K562 (cell line): ENCODE measurements around the gene TM9SF3. TPM values are rescaled to one million over a fixed set of nuclear protein-coding genes. Genes with fewer than 3 reads are reported as not detected.

Experiments used
- CCAR2 ChIP-seq: fragments of 200-400 bp; formaldehyde crosslinking; IDR thresholded peaks from 2 replicates; pipeline ENCODE4 v1.6.1; 2017; ENCODE audit warnings: mild to moderate bottlenecking, low read depth, low read length
- ETV5 ChIP-seq: sonication (generic); formaldehyde crosslinking; IDR thresholded peaks from 2 replicates; pipeline ENCODE4 v1.4.0; 2020; ENCODE audit warnings: low read depth, mild to moderate bottlenecking, missing genetic modification reagents
- EWSR1 ChIP-seq: fragments of 450-650 bp; IDR thresholded peaks from 2 replicates; pipeline ENCODE4 v1.6.1; 2018; ENCODE audit warnings: borderline replicate concordance, mild to moderate bottlenecking, low read depth, moderate library complexity; ENCODE audit not compliant: partially characterized antibody
- GATA2 ChIP-seq: sonication (generic); formaldehyde crosslinking; IDR thresholded peaks from 2 replicates; pipeline ENCODE4 v1.4.0; 2020; ENCODE audit warnings: mild to moderate bottlenecking, missing genetic modification reagents
- HMG20B ChIP-seq: fragments of 250-450 bp; sonication (Bioruptor Pico); IDR thresholded peaks from 2 replicates; pipeline ENCODE4 v1.5.0; 2021; ENCODE audit warnings: mild to moderate bottlenecking
- JUND ChIP-seq, 2 experiments: IDR thresholded peaks; 2 replicates in 1 of 2; 3 replicates in 1 of 2; pipeline ENCODE4 v1.6.1; 2011; ENCODE audit warnings: borderline replicate concordance in 2 of 2, low read depth in 2 of 2, low read length in 2 of 2, improper control_type of control experiment in 1 of 2, missing biosample characterization in 1 of 2, missing genetic modification characterization in 1 of 2, missing genetic modification reagents in 1 of 2
- LCOR ChIP-seq: sonication (generic); formaldehyde crosslinking; IDR thresholded peaks from 2 replicates; pipeline ENCODE4 v1.8.0; 2022; ENCODE audit warnings: mild to moderate bottlenecking, missing genetic modification reagents
- PHF8 ChIP-seq: fragments of 200-600 bp; sonication (generic); IDR thresholded peaks from 2 replicates; pipeline ENCODE4 v1.6.1; 2012; ENCODE audit warnings: mixed run types, mild to moderate bottlenecking, inconsistent platforms, low read length, moderate library complexity, borderline replicate concordance
- PTRF ChIP-seq: fragments of 450-650 bp; IDR thresholded peaks from 2 replicates; pipeline ENCODE4 v1.6.1; 2016; ENCODE audit warnings: mild to moderate bottlenecking, missing genetic modification characterization, missing compliant biosample characterization
- RB1 ChIP-seq: fragments of 450-650 bp; IDR thresholded peaks from 2 replicates; pipeline ENCODE4 v1.6.1; 2017; ENCODE audit warnings: low read depth, mild to moderate bottlenecking
- RBM39 ChIP-seq: fragments of 200-400 bp; formaldehyde crosslinking; optimal IDR thresholded peaks from 2 replicates; pipeline ENCODE3; 2018; ENCODE audit warnings: low read depth, low read length
- RREB1 ChIP-seq: fragments of 250-450 bp; sonication (Bioruptor Pico); IDR thresholded peaks from 2 replicates; pipeline ENCODE4 v1.4.0; 2020
- SLC30A9 ChIP-seq: fragments of 250-450 bp; sonication (Bioruptor Pico); IDR thresholded peaks from 2 replicates; pipeline ENCODE4 v1.8.0; 2022; ENCODE audit warnings: mild to moderate bottlenecking, moderate library complexity
- ZNF197 ChIP-seq: fragments of 200-800 bp; sonication (Bioruptor generic); IDR thresholded peaks from 2 replicates; pipeline ENCODE4 v1.6.1; 2016; ENCODE audit warnings: low read depth, missing genetic modification characterization, missing compliant biosample characterization
- ZNF3 ChIP-seq: fragments of 250-450 bp; sonication (Bioruptor Pico); IDR thresholded peaks from 2 replicates; pipeline ENCODE4 v1.5.0; 2021; ENCODE audit warnings: mild to moderate bottlenecking, moderate library complexity
- ZNF354B ChIP-seq: fragments of 250-450 bp; sonication (Bioruptor Pico); IDR thresholded peaks from 2 replicates; pipeline ENCODE4 v1.4.0; 2020
- ZNF583 ChIP-seq: fragments of 250-450 bp; sonication (Bioruptor Pico); IDR thresholded peaks from 2 replicates; pipeline ENCODE4 v1.4.0; 2020
- ZNF609 ChIP-seq: sonication (generic); formaldehyde crosslinking; IDR thresholded peaks from 2 replicates; pipeline ENCODE4 v1.8.1; 2023; ENCODE audit warnings: missing genetic modification reagents, mild to moderate bottlenecking, borderline replicate concordance
- ZNF778 ChIP-seq: fragments of 450-650 bp; formaldehyde crosslinking; IDR thresholded peaks from 2 replicates; pipeline ENCODE4 v1.4.0; 2020; ENCODE audit warnings: mild to moderate bottlenecking, moderate library complexity
- polyA plus RNA-seq, 8 experiments: library from polyadenylated mRNA; depleted of rRNA in 4 of 8; stranded (reverse) in 5 of 8; unstranded in 3 of 8; fragments of >200 nt; fragmentation: Nextera tagmentation in 2 of 8; fragmentation: Illumina TruSeq in 1 of 8; extraction: Ambion mirVana in 2 of 8; extraction: Trizol in 1 of 8; gene quantifications; 2 replicates each; pipeline versions ENCODE4 v1.2.1 to v1.2.3, GENCODE V29; 2011 to 2014; ENCODE audit warnings: inconsistent platforms in 1 of 8, missing spikeins in 1 of 8
- total RNA-seq, 7 experiments: library from RNA; depleted of rRNA in 6 of 7; stranded (reverse); fragments of >200 nt in 6 of 7; fragmentation: Illumina TruSeq in 2 of 7; extraction: Trizol in 2 of 7; gene quantifications; 2 replicates each; pipeline versions ENCODE4 v1.2.1 to v1.2.3, GENCODE V29; 2011 to 2021; ENCODE audit warnings: low replicate concordance in 1 of 7

TM9SF3 gene
- total and polyA plus RNA-seq, 9 of the 15 experiments (the other 6 are each of a cell fraction or from before 2014, with no cell fraction given) = 16.1 to 63.1 (median 34.9) TPM

GRCh38 chr10:96619120-96619519, 32.3 kb upstream of the TM9SF3 start (continued):
- 0 out of 2 replicates have a peak, but pooled peaks have one; percentile 54 for TF ChIP-seq LCOR (CRISPR knock-in tag)
- no peak for TF ChIP-seq ZNF583 (CRISPR knock-in tag)
- peak; percentile 95 for TF ChIP-seq GATA2 (CRISPR knock-in tag)
- TF ChIP-seq PHF8 = no peak
- no peak for TF ChIP-seq RREB1
- TF ChIP-seq EWSR1 = no peak
- peak; percentile 74 for TF ChIP-seq JUND (IDR thresholded peaks at IDR 0.05; ENCODE audit: borderline replicate concordance, low read depth, low read length)
- peak; percentile 53; the same call in 1 of the 3 replicates for TF ChIP-seq JUND (tag; IDR thresholded peaks at IDR 0.05; ENCODE audit: borderline replicate concordance, low read depth, low read length)
- TF ChIP-seq PTRF = no peak
- no peak for TF ChIP-seq CCAR2
- TF ChIP-seq ZNF778 (CRISPR knock-in tag) = no peak
- TF ChIP-seq HMG20B (CRISPR knock-in tag) = no peak
- peak; percentile 18; the same call in 1 of the 2 replicates for TF ChIP-seq ETV5 (CRISPR knock-in tag)
- no peak for TF ChIP-seq RBM39
- 0 out of 2 replicates have a peak, but pooled peaks have one; percentile 24 for TF ChIP-seq ZNF609 (CRISPR knock-in tag)
- no peak; the same call in 1 of the 2 replicates for TF ChIP-seq ZNF197 (CRISPR knock-in tag)
- TF ChIP-seq ZNF3 (CRISPR knock-in tag) = no peak
- peak; percentile 69; the same call in 1 of the 2 replicates for TF ChIP-seq RB1
- TF ChIP-seq SLC30A9 (CRISPR knock-in tag) = no peak
- no peak for TF ChIP-seq ZNF354B (CRISPR knock-in tag)
